Activated T-cell treated with anti-CD3 and anti-CD28 coated beads, Interleukin-2, amount 50 U/mL, for 72 hours (primary cell): Measurements from ENCODE around the gene KCTD2. TPM values are rescaled to one million over a fixed set of nuclear protein-coding genes. Genes with fewer than 3 reads are reported as not detected.
A peak's percentile ranks its signal among the peaks of the same experiment; 100 is the strongest.

ENCODE experiments used
- ATAC-seq, 2 donors: fragments of 150-1000 bp; cut with Tn5 transposase; replicated peaks in 1 of 2; 2 replicates each; pipeline ENCODE4 v1.10.0; 2021; ENCODE audit warnings: moderate library complexity in 2 of 2, mild to moderate bottlenecking in 1 of 2
- DNase-seq, 2 donors: peaks; one replicate each; pipeline ENCODE4 v3.0.0; 2021 to 2022; ENCODE audit warnings: mixed read lengths in 1 of 2
- H3K27ac Mint-ChIP-seq: one replicate; pipeline ENCODE4 v1.8.0; 2022; ENCODE audit warnings: mild to moderate bottlenecking, moderate library complexity, mixed read lengths
- H3K27me3 Mint-ChIP-seq: one replicate; pipeline ENCODE4 v1.8.0; 2022; ENCODE audit warnings: low read depth, mixed read lengths
- H3K36me3 Mint-ChIP-seq, 2 donors: one replicate each; pipeline ENCODE4 v1.8.0; 2022; ENCODE audit warnings: mixed read lengths in 2 of 2, mild to moderate bottlenecking in 1 of 2; ENCODE audit not compliant: insufficient read depth in 2 of 2
- H3K4me1 Mint-ChIP-seq: one replicate; pipeline ENCODE4 v1.8.0; 2022; ENCODE audit warnings: low read depth, mixed read lengths
- H3K4me3 Mint-ChIP-seq, 2 donors: one replicate each; pipeline ENCODE4 v1.8.0; 2022; ENCODE audit warnings: mild to moderate bottlenecking in 2 of 2, mixed read lengths in 2 of 2, moderate library complexity in 2 of 2
- H3K9me3 Mint-ChIP-seq, 2 donors: one replicate each; pipeline ENCODE4 v1.8.0; 2022; ENCODE audit warnings: mixed read lengths in 2 of 2
- total RNA-seq, 2 donors: library from RNA; stranded (reverse); gene quantifications; one replicate each; pipeline ENCODE4 v1.2.3, GENCODE V29; 2022

KCTD2 gene
- total RNA-seq, 2 donors from 2014 or later, result 21.4 to 24.1 TPM

GRCh38 chr17:75091855-75092327 is 44.9 kb downstream of the KCTD2 start:
- Mint-ChIP-seq H3K9me3 (no peaks in the 10 kb centered on the region), H3K4me1 (peaks cover 43% of the 10 kb centered on the region), H3K36me3 (no peaks in the 10 kb centered on the region), H3K4me3 (no peak overlapping the region), H3K27ac (no peak overlapping the region), H3K27me3 (no peaks in the 10 kb centered on the region)
- DNase-seq, result no peak
- ATAC-seq, result no peak

- DNase-seq (no peak), ATAC-seq (no peak)
- no peak overlapping the region for H3K4me3 Mint-ChIP-seq
- peaks cover 34% of the 10 kb centered on the region for H3K4me1 Mint-ChIP-seq
- H3K27me3 Mint-ChIP-seq, result no peaks in the 10 kb centered on the region
- no peaks in the 10 kb centered on the region for H3K36me3 Mint-ChIP-seq
- H3K27ac Mint-ChIP-seq, result no peak overlapping the region
- no peaks in the 10 kb centered on the region for H3K9me3 Mint-ChIP-seq
Observed at GRCh38 chr17:75093548-75094158, 46.6 kb downstream of the KCTD2 start.

GRCh38 chr17:75094871-75095399 is 47.9 kb downstream of the KCTD2 start:
- Mint-ChIP-seq H3K36me3 (no peaks in the 10 kb centered on the region), H3K4me3 (no peak overlapping the region), H3K27me3 (no peaks in the 10 kb centered on the region), H3K9me3 (no peaks in the 10 kb centered on the region), H3K27ac (no peak overlapping the region), H3K4me1 (peaks cover 21% of the 10 kb centered on the region)
- DNase-seq, result no peak
- ATAC-seq, result no peak

- no peaks in the 10 kb centered on the region for H3K36me3 Mint-ChIP-seq
- H3K4me1 Mint-ChIP-seq, result peaks cover 12% of the 10 kb centered on the region
- no peaks in the 10 kb centered on the region for H3K9me3 Mint-ChIP-seq
- H3K27me3 Mint-ChIP-seq, result no peaks in the 10 kb centered on the region
- no peak for ATAC-seq
- no peak overlapping the region for H3K4me3 Mint-ChIP-seq
- no peak for DNase-seq
- no peak overlapping the region for H3K27ac Mint-ChIP-seq
Observed at GRCh38 chr17:75096082-75096625, 49.1 kb downstream of the KCTD2 start.

- no peak overlapping the region for H3K27ac Mint-ChIP-seq
- peaks cover 6% of the 10 kb centered on the region for H3K4me1 Mint-ChIP-seq
Observed at GRCh38 chr17:75097865-75098264, 50.8 kb downstream of the KCTD2 start.

GRCh38 chr17:75098861-75099260 is 51.8 kb downstream of the KCTD2 start:
- H3K9me3 Mint-ChIP-seq, result no peaks in the 10 kb centered on the region
- H3K36me3 Mint-ChIP-seq, result no peaks in the 10 kb centered on the region
- DNase-seq, result no peak
- H3K27ac Mint-ChIP-seq, result no peak overlapping the region
- ATAC-seq, result no peak
- no peaks in the 10 kb centered on the region for H3K27me3 Mint-ChIP-seq
- no peak overlapping the region for H3K4me3 Mint-ChIP-seq
- H3K4me1 Mint-ChIP-seq, result peaks cover 6% of the 10 kb centered on the region

More at GRCh38 chr17:75097865-75098264, 50.8 kb downstream of the KCTD2 start:
- DNase-seq, result no peak
- ATAC-seq, result no peak
- Mint-ChIP-seq H3K4me3 (no peak overlapping the region), H3K27me3 (no peaks in the 10 kb centered on the region), H3K9me3 (no peaks in the 10 kb centered on the region), H3K36me3 (no peaks in the 10 kb centered on the region)

- H3K9me3 Mint-ChIP-seq, result no peaks in the 10 kb centered on the region
- H3K36me3 Mint-ChIP-seq, result no peaks in the 10 kb centered on the region
- H3K4me1 Mint-ChIP-seq, result peaks cover 6% of the 10 kb centered on the region
- DNase-seq (no peak), ATAC-seq (no peak)
- no peaks in the 10 kb centered on the region for H3K27me3 Mint-ChIP-seq
- H3K27ac Mint-ChIP-seq, result no peak overlapping the region
- no peak overlapping the region for H3K4me3 Mint-ChIP-seq
Observed at GRCh38 chr17:75099881-75100595, 53.0 kb downstream of the KCTD2 start.

- ATAC-seq (no peak), DNase-seq (no peak)
- Mint-ChIP-seq H3K9me3 (no peaks in the 10 kb centered on the region), H3K36me3 (no peaks in the 10 kb centered on the region), H3K4me1 (peaks cover 6% of the 10 kb centered on the region), H3K27me3 (no peaks in the 10 kb centered on the region), H3K4me3 (no peak overlapping the region), H3K27ac (no peak overlapping the region)
Observed at GRCh38 chr17:75102385-75102821, 55.4 kb downstream of the KCTD2 start.

- Mint-ChIP-seq H3K36me3 (no peaks in the 10 kb centered on the region), H3K4me1 (peaks cover 12% of the 10 kb centered on the region), H3K4me3 (no peak overlapping the region), H3K27ac (no peak overlapping the region), H3K27me3 (no peaks in the 10 kb centered on the region), H3K9me3 (no peaks in the 10 kb centered on the region)
- DNase-seq (no peak), ATAC-seq (no peak)
Observed at GRCh38 chr17:75103601-75104554, 56.9 kb downstream of the KCTD2 start.

- Mint-ChIP-seq H3K27me3 (no peaks in the 10 kb centered on the region), H3K36me3 (peaks cover 0 to 2% of the 10 kb centered on the region in 2 donors), H3K4me3 (no peak overlapping the region), H3K9me3 (no peaks in the 10 kb centered on the region), H3K4me1 (peaks cover 16% of the 10 kb centered on the region), H3K27ac (no peak overlapping the region)
- ATAC-seq (no peak), DNase-seq (peak in 1 of 2 donors; percentile 41)
Observed at GRCh38 chr17:75105126-75106080, 58.4 kb downstream of the KCTD2 start.

- Mint-ChIP-seq H3K27ac (no peak overlapping the region), H3K4me1 (peaks cover 29% of the 10 kb centered on the region), H3K4me3 (peak overlapping the region; percentile 92), H3K36me3 (peaks cover 5% of the 10 kb centered on the region in 2 donors), H3K9me3 (no peaks in the 10 kb centered on the region), H3K27me3 (no peaks in the 10 kb centered on the region)
- ATAC-seq, result no peak
- DNase-seq, result no peak
Observed at GRCh38 chr17:75108193-75108592, 61.2 kb downstream of the KCTD2 start.

- peak; percentile 22 to 37 for DNase-seq
- Mint-ChIP-seq H3K4me3 (peak overlapping the region; percentile 92), H3K27ac (no peak overlapping the region), H3K9me3 (no peaks in the 10 kb centered on the region), H3K27me3 (no peaks in the 10 kb centered on the region), H3K36me3 (peaks cover 5% of the 10 kb centered on the region in 2 donors), H3K4me1 (peaks cover 33% of the 10 kb centered on the region)
- ATAC-seq, result peak; percentile 7 to 9
Observed at GRCh38 chr17:75109046-75109406, 62.0 kb downstream of the KCTD2 start.
